Panc1 (cell line): ENCODE results near the gene MCF2L.

Source experiments
- POLR2AphosphoS5 ChIP-seq: IDR thresholded peaks from 2 replicates; pipeline ENCODE4 v1.6.1; 2012; ENCODE audit warnings: mild to moderate bottlenecking, low read depth, low read length, moderate library complexity
- TCF7L2 ChIP-seq: IDR thresholded peaks from 2 replicates; pipeline ENCODE4 v1.6.1; 2011; ENCODE audit warnings: mild to moderate bottlenecking, low read depth, low read length, inconsistent platforms
- TF ChIP-seq, protein P1 (sequence below): fragments of 450-650 bp; IDR thresholded peaks from 2 replicates; pipeline ENCODE4 v1.5.1; 2017; ENCODE audit warnings: mild to moderate bottlenecking
- TF ChIP-seq, protein P2 (sequence below), 2 experiments: IDR thresholded peaks; 2 replicates each; pipeline ENCODE4 v1.6.1; 2011 to 2012; ENCODE audit warnings: low read depth in 2 of 2, control low read depth in 1 of 2, low read length in 1 of 2, mild to moderate bottlenecking in 1 of 2, moderate library complexity in 1 of 2; ENCODE audit not compliant: insufficient read depth in 1 of 2

DNA sequence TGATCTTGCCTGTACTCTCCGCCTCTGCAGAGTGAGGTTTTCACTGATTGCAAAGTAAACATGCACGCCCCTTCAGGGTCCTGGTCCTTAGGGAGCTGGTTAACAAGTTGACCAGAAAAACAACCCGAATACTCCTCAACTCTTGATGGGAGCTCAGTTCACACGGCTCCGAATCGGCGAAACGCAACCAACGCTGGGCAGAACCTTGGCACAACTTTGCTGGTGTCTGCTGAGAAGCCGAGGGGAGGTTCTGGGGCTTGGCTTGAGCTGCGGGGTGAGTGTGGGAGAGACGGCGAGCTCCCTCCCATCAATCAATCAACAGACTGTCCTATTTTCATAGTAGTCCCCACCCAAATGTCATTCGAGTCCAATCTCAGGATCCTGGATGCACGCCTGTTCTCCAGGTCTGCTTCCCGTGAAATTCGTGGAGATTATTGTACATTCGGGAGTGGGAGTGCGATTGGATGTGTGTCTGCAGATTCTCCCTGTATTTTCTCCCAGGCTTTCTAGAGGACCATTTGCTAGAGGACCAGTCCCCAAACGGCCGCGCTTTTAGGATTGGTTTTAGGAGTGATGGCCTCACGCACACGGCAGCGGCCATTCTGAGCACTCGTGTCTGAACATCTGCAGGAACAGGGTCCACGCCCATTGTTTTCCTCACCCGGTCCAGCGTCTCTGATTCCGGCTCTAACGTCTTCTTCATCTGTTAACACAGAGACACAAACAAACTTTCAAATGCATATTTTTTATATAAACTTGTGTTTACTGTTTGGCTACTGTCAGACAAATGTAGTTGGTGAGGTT lies 85.0 kb downstream of the MCF2L start:
- TF ChIP-seq, protein P1, sequence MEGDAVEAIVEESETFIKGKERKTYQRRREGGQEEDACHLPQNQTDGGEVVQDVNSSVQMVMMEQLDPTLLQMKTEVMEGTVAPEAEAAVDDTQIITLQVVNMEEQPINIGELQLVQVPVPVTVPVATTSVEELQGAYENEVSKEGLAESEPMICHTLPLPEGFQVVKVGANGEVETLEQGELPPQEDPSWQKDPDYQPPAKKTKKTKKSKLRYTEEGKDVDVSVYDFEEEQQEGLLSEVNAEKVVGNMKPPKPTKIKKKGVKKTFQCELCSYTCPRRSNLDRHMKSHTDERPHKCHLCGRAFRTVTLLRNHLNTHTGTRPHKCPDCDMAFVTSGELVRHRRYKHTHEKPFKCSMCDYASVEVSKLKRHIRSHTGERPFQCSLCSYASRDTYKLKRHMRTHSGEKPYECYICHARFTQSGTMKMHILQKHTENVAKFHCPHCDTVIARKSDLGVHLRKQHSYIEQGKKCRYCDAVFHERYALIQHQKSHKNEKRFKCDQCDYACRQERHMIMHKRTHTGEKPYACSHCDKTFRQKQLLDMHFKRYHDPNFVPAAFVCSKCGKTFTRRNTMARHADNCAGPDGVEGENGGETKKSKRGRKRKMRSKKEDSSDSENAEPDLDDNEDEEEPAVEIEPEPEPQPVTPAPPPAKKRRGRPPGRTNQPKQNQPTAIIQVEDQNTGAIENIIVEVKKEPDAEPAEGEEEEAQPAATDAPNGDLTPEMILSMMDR, result no peak
- TF ChIP-seq TCF7L2 (no peak), POLR2AphosphoS5 (no peak)
- TF ChIP-seq, protein P2, sequence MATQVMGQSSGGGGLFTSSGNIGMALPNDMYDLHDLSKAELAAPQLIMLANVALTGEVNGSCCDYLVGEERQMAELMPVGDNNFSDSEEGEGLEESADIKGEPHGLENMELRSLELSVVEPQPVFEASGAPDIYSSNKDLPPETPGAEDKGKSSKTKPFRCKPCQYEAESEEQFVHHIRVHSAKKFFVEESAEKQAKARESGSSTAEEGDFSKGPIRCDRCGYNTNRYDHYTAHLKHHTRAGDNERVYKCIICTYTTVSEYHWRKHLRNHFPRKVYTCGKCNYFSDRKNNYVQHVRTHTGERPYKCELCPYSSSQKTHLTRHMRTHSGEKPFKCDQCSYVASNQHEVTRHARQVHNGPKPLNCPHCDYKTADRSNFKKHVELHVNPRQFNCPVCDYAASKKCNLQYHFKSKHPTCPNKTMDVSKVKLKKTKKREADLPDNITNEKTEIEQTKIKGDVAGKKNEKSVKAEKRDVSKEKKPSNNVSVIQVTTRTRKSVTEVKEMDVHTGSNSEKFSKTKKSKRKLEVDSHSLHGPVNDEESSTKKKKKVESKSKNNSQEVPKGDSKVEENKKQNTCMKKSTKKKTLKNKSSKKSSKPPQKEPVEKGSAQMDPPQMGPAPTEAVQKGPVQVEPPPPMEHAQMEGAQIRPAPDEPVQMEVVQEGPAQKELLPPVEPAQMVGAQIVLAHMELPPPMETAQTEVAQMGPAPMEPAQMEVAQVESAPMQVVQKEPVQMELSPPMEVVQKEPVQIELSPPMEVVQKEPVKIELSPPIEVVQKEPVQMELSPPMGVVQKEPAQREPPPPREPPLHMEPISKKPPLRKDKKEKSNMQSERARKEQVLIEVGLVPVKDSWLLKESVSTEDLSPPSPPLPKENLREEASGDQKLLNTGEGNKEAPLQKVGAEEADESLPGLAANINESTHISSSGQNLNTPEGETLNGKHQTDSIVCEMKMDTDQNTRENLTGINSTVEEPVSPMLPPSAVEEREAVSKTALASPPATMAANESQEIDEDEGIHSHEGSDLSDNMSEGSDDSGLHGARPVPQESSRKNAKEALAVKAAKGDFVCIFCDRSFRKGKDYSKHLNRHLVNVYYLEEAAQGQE (IDR thresholded peaks at IDR 0.05; ENCODE audit: insufficient read depth in 1 of 2, low read depth in 2 of 2, low read length in 1 of 2), result no peak
